Measurements from ENCODE around the gene ZNF587.
"Not testable (repeated sequence)": the region's sequence is repeated elsewhere in the genome, so short reads cannot be mapped to it uniquely, and the experiment has no call there.

ZNF587 gene

GRCh38 chr19:57888560-57889231, 39.0 kb downstream of the ZNF587 start, which contains the start of gene ZNF814:
Gene ZNF814, minus strand, starts transcription at chr19:57889037. Its CDS starts 235 bp downstream, at chr19:57888802.
- H3K9me3 Mint-ChIP-seq (ENCODE audit: low read depth): peaks cover 14% of the 10 kb centered on the region
- peak within 1 kb of the TSS; percentile 87 for H3K27ac Mint-ChIP-seq
- H3K4me3 Mint-ChIP-seq: peak within 1 kb of the TSS; percentile 95
- peaks cover 21% of the 10 kb centered on the region for H3K4me1 Mint-ChIP-seq (ENCODE audit: low read depth)
- no peaks in the 10 kb centered on the region for H3K27me3 Mint-ChIP-seq
- H3K36me3 Mint-ChIP-seq: peaks cover 38% of the 10 kb centered on the region

DNA sequence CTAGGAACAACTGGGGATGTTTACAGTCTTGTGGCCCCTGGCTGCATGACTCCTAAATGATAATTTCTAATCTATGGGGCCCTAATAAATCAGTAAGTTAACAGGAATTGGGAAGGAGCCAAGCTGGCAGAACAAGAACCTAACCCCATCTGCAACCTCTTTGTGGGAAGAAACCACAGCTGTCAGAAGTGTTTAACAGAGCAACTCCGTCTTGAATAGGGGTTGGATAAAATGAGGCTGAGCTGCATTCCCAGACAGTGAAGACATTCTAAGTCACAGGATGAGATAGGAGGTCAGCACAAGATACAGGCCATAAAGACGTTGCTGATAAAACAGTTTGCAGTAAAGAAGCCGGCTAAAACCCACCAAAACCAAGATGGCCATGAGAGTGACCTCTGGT, 41.0 kb downstream of the ZNF587 start:
- H3K27me3 Mint-ChIP-seq, H3K27ac Mint-ChIP-seq, H3K4me3 Mint-ChIP-seq: not testable (repeated sequence)
- Mint-ChIP-seq H3K36me3 (peaks cover 26% of the 10 kb centered on the region), H3K9me3 (ENCODE audit: low read depth) (peaks cover 14% of the 10 kb centered on the region), H3K4me1 (ENCODE audit: low read depth) (peaks cover 21% of the 10 kb centered on the region)

DNA sequence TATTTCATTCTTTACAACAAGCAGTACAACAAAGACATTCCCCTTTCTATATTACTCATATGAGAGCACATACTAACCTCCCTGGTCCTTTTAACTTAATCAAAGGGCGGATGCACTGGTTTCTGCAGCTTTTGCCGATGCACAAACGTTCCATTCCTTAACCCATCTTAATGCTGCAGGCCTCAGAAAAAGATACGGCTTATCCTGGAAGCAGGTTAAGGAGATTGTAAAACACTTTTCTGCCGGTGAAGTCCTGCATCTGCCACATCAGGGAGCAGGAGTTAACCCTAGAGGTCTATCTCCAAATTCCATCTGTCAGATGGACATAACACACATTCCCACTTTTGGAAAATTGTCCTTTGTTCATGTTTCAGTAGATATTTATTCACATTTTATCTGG, 50.7 kb downstream of the ZNF587 start:
- Mint-ChIP-seq H3K9me3 (ENCODE audit: low read depth) (peaks cover 4% of the 10 kb centered on the region), H3K27ac (no peak overlapping the region), H3K4me1 (ENCODE audit: low read depth) (peaks cover 6% of the 10 kb centered on the region), H3K4me3 (no peak overlapping the region), H3K36me3 (peaks cover 23% of the 10 kb centered on the region), H3K27me3 (no peaks in the 10 kb centered on the region)

- Mint-ChIP-seq H3K36me3 (peaks cover 32% of the 10 kb centered on the region), H3K27me3 (no peaks in the 10 kb centered on the region), H3K4me3 (no peak overlapping the region), H3K4me1 (ENCODE audit: low read depth) (peaks cover 6% of the 10 kb centered on the region), H3K27ac (no peak overlapping the region), H3K9me3 (ENCODE audit: low read depth) (peaks cover 12% of the 10 kb centered on the region)
These were observed 54.0 kb downstream of the ZNF587 start for GRCh38 chr19:57903618-57904184.

- Mint-ChIP-seq H3K4me3 (no peak overlapping the region), H3K27ac (no peak overlapping the region), H3K4me1 (ENCODE audit: low read depth) (peaks cover 6% of the 10 kb centered on the region), H3K27me3 (no peaks in the 10 kb centered on the region), H3K36me3 (peaks cover 35% of the 10 kb centered on the region), H3K9me3 (ENCODE audit: low read depth) (peaks cover 12% of the 10 kb centered on the region)
These were observed 55.6 kb downstream of the ZNF587 start for GRCh38 chr19:57905258-57905657.

DNA sequence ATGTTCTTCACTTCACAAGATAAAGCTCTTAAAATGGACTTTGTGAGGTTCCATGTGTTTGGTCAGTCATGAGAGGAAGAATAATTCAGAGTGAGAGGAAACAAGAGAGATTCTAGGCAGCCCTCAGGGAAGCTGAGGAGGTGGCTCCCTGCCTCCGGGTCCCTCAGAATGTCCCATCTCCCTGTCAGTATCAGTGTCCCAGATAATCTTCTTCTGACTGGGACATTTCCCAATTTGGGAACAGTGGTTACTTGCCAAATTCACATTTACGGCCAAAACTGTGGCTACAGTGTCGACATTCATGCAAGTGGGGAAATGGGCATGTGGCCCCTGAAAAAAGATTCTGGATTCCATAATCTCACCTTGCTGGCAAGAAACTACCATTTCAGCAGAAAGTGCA, 57.7 kb downstream of the ZNF587 start:
- H3K27ac Mint-ChIP-seq: no peak overlapping the region
- no peaks in the 10 kb centered on the region for H3K27me3 Mint-ChIP-seq
- peaks cover 51% of the 10 kb centered on the region for H3K36me3 Mint-ChIP-seq
- H3K4me1 Mint-ChIP-seq (ENCODE audit: low read depth): peaks cover 8% of the 10 kb centered on the region
- H3K4me3 Mint-ChIP-seq: no peak overlapping the region
- H3K9me3 Mint-ChIP-seq (ENCODE audit: low read depth): peaks cover 25% of the 10 kb centered on the region

GRCh38 chr19:57914531-57914930, 64.9 kb downstream of the ZNF587 start:
- Mint-ChIP-seq H3K9me3 (ENCODE audit: low read depth) (peaks cover 29% of the 10 kb centered on the region), H3K27me3 (no peaks in the 10 kb centered on the region), H3K36me3 (peaks cover 41% of the 10 kb centered on the region), H3K4me3 (peak overlapping the region; percentile 38), H3K27ac (no peak overlapping the region), H3K4me1 (ENCODE audit: low read depth) (peaks cover 29% of the 10 kb centered on the region)

All from activated naive CD8-positive, alpha-beta T cell (primary cell).